AG10803 (cell line): ENCODE measurements around the gene ERBB2.
"Not testable (repeated sequence)": the region's sequence is repeated elsewhere in the genome, so short reads cannot be mapped to it uniquely, and the experiment has no call there.

Experiments used
- DNase-seq: peaks from one replicate; pipeline ENCODE4 v3.0.0; 2010; ENCODE audit warnings: low read depth
- H3K4me3 ChIP-seq: 2 replicates; pipeline ENCODE4 v1.5.1; 2011; ENCODE audit warnings: mild to moderate bottlenecking, low read length, control low read depth
- CTCF ChIP-seq: conservative IDR thresholded peaks from 2 replicates; pipeline ENCODE4 v1.5.1; 2011; ENCODE audit warnings: mild to moderate bottlenecking, low read length, control low read depth, inconsistent platforms

Gene ERBB2

GRCh38 chr17:39706383-39706782, 6.5 kb downstream of the ERBB2 start:
- DNase-seq: no peak
- no peak overlapping the region for H3K4me3 ChIP-seq
- TF ChIP-seq CTCF: no peak

DNA sequence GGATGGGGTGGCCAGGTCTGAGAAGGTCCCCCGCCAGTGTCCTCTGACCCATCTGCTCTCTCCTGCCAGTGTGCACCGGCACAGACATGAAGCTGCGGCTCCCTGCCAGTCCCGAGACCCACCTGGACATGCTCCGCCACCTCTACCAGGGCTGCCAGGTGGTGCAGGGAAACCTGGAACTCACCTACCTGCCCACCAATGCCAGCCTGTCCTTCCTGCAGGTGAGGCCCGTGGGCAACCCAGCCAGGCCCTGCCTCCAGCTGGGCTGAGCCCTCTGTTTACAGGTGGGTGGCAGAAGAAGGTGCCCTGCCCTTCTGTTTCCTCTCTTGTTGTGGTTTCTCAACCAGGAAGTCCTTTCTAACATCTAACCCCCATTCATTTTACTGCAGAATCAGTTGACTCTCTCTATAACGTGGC, 7.1 kb downstream of the ERBB2 start:
- TF ChIP-seq CTCF: no peak
- no peak for DNase-seq
- H3K4me3 ChIP-seq: no peak overlapping the region

GRCh38 chr17:39709319-39709997, 9.6 kb downstream of the ERBB2 start:
- DNase-seq: no peak
- TF ChIP-seq CTCF: no peak

DNA sequence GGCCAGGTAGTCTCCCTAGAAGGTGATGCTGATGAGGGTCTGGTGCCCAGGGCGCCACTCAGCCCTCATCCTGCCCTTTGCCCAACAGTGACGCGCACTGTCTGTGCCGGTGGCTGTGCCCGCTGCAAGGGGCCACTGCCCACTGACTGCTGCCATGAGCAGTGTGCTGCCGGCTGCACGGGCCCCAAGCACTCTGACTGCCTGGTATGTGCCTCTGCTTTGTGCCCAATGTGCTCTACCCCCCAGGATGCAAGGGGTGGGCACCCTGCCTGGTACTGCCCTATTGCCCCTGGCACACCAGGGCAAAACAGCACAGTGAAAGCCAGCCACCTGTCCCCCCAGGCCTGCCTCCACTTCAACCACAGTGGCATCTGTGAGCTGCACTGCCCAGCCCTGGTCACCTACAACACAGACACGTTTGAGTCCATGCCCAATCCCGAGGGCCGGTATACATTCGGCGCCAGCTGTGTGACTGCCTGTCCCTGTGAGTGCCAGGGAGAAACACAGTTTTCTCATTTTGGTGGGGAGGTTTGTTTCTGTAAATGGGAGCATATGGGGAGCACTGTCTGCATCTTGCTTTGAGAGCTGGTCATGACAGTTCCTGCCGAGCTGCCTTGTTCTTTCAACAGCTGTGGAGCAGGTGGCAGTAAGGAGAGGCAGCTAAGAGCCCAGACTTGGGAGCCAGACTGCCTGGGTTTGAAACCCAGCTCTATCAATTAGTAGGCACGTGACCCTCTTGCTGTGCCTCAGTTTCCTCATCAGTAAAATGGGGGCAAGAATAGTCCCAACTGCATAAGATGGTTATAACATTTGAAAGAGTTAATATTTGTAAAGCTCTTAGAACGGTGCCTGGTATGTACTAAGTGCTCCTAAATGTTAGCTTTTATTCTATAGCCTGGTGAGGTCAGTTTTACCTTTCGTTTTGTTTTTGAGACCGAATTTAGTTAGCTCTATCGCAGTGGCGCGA, 10.4 kb downstream of the ERBB2 start:
- DNase-seq: no peak
- TF ChIP-seq CTCF: no peak
- no peak overlapping the region for H3K4me3 ChIP-seq

More at GRCh38 chr17:39709319-39709997, 9.6 kb downstream of the ERBB2 start:
- no peak overlapping the region for H3K4me3 ChIP-seq

DNA sequence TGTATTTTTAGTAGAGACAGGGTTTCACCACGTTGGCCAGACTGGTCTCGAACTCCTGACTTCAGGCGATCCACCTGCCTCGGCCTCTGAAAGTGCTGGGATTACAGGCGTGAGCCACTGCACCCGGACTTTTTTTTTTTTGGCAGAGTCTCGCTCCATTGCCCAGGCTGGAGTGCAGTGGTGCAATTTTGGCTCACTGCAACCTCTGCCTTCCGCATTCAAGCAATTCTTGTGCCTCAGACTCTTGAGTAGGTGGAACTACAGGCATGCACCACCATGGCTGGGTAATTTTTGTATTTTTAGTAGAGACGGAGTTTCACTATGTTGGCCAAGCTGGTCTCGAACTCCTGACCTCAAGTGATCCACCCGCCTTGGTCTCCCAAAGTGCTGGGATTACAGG, 11.2 kb downstream of the ERBB2 start:
- not testable (repeated sequence) for H3K4me3 ChIP-seq, DNase-seq

DNA sequence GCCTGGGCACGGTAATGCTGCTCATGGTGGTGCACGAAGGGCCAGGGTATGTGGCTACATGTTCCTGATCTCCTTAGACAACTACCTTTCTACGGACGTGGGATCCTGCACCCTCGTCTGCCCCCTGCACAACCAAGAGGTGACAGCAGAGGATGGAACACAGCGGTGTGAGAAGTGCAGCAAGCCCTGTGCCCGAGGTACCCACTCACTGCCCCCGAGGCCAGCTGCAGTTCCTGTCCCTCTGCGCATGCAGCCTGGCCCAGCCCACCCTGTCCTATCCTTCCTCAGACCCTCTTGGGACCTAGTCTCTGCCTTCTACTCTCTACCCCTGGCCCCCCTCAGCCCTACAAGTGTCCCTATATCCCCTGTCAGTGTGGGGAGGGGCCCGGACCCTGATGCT, 12.0 kb downstream of the ERBB2 start:
- no peak for TF ChIP-seq CTCF
- DNase-seq: no peak
- no peak overlapping the region for H3K4me3 ChIP-seq

GRCh38 chr17:39714234-39714633, 14.4 kb downstream of the ERBB2 start:
- no peak for TF ChIP-seq CTCF
- no peak overlapping the region for H3K4me3 ChIP-seq

More at GRCh38 chr17:39714234-39714633, 14.4 kb downstream of the ERBB2 start:
- DNase-seq: no peak
